PC-3 (cell line): ENCODE results near the gene MGLL.

ENCODE experiments used
- EZH2phosphoT487 ChIP-seq: fragments of 300-600 bp; sonication (generic); IDR thresholded peaks from 2 replicates; pipeline ENCODE4 v1.6.1; 2018; ENCODE audit warnings: mild to moderate bottlenecking, antibody characterized with exemption, low read length, borderline replicate concordance
- TF ChIP-seq, protein P1 (sequence below): fragments of 300-600 bp; sonication (generic); conservative IDR thresholded peaks from 2 replicates; pipeline ENCODE4 v1.5.1; 2017; ENCODE audit warnings: antibody characterized with exemption, low read depth, mild to moderate bottlenecking, low read length

GRCh38 chr3:127749361-127749760 lies 73.0 kb downstream of the MGLL start:
- TF ChIP-seq, protein P1, sequence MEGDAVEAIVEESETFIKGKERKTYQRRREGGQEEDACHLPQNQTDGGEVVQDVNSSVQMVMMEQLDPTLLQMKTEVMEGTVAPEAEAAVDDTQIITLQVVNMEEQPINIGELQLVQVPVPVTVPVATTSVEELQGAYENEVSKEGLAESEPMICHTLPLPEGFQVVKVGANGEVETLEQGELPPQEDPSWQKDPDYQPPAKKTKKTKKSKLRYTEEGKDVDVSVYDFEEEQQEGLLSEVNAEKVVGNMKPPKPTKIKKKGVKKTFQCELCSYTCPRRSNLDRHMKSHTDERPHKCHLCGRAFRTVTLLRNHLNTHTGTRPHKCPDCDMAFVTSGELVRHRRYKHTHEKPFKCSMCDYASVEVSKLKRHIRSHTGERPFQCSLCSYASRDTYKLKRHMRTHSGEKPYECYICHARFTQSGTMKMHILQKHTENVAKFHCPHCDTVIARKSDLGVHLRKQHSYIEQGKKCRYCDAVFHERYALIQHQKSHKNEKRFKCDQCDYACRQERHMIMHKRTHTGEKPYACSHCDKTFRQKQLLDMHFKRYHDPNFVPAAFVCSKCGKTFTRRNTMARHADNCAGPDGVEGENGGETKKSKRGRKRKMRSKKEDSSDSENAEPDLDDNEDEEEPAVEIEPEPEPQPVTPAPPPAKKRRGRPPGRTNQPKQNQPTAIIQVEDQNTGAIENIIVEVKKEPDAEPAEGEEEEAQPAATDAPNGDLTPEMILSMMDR, result no peak
- no peak for TF ChIP-seq EZH2phosphoT487
